ENCODE measurements around the gene PRAC2. TPM values are rescaled to one million over a fixed set of nuclear protein-coding genes. Genes with fewer than 3 reads are reported as not detected.

Gene PRAC2
- total and polyA plus RNA-seq, 2 of the 8 experiments (the other 6 are each of a cell fraction or from before 2014, with no cell fraction given): not detected

DNA sequence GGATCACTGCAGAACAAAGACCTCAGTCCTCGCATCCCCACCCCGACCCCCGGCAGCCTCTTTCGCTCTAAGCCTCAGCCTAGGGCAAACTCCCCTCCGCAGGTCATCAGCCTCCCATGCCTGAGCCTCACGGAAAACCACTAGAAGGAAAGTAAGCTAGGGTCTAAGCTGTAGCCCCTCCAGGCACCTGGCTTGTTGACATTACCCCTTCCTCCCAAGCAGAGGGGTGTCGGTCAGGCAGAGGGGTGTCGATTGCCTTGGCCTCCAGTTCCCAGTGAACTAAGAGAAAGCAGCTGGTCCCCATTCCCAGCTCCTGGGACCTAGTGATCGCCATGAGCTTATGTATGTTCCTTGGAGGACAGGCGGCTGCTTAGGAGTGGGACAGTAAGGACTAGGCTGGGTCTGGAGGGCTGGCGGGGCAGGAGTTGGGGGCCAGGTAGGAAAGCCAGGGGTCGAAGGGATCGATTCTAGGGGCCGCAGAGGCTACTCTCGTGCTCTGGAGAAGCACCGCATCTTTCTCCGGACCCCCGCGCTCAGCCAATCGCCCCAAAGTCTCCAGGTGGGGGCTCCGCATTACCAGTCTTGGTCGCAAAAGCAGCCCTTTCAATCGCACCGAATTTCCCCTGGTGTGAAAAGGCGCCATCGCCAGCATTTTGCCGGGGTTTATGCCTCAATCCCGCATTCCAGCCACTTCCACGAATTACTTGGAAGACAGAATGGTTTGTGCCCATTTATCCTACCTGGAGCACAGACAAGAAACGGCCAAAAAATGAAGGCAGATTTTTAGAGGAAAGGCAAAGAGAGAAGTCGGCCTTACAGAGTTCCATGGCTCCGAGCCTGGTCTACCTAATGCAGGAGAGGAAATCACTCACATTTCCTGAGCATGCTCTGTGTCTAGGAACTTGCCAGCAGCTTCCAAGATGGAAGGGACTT, 26.9 kb downstream of the PRAC2 start:
- Histone ChIP-seq H2BK12ac (ENCODE audit: low read depth, low read length) (0 out of 2 replicates have a peak overlapping the region, but pooled peaks have one; percentile 75), H3K14ac (ENCODE audit: insufficient read length) (no peak overlapping the region), H3K4ac (replicated peaks; ENCODE audit: insufficient read length, low read depth, low read length) (no peak overlapping the region), H4K20me1 (replicated peaks in 1 of 2; ENCODE audit: control insufficient read depth in 1 of 2, insufficient read depth in 2 of 2, low read length in 2 of 2) (peaks cover 23 to 40% of the 10 kb centered on the region in 2 experiments), H2AFZ (ENCODE audit: low read length) (no peak overlapping the region), H3K4me2 (ENCODE audit: insufficient read depth in 1 of 2, low read depth in 2 of 2, low read length in 2 of 2) (no peak overlapping the region), H3K36me3 (ENCODE audit: control insufficient read depth in 2 of 4, insufficient read depth in 4 of 4, low read length in 3 of 4) (peaks cover 0 to 5% (median 0%) of the 10 kb centered on the region in 4 experiments; a peak in 1 of 8 replicates), H4K8ac (ENCODE audit: extremely low read depth, insufficient read depth, low read length) (no peak overlapping the region; the same call in 1 of the 2 replicates), H3K23ac (ENCODE audit: insufficient read length) (no peak overlapping the region), H3K23me2 (ENCODE audit: low read depth, low read length) (peaks cover 2% of the 10 kb centered on the region; the same call in 1 of the 2 replicates), H3K9me3 (ENCODE audit: insufficient read depth in 2 of 2, low read depth in 1 of 2, low read length in 1 of 2) (no peaks in the 10 kb centered on the region), H2AK5ac (ENCODE audit: low read depth, low read length) (peak overlapping the region; percentile 65; the same call in 1 of the 2 replicates), H3K56ac (replicated peaks; ENCODE audit: insufficient read length, low read depth, low read length) (no peak overlapping the region), H2BK15ac (ENCODE audit: low read length) (peak overlapping the region; percentile 46; the same call in 1 of the 2 replicates), H3K79me1 (ENCODE audit: low read depth, low read length) (no peaks in the 10 kb centered on the region), H4K91ac (replicated peaks; ENCODE audit: insufficient read length, low read length) (no peak overlapping the region), H3K18ac (ENCODE audit: extremely low read depth, low read length) (no peak overlapping the region), H3K27ac (ENCODE audit: low read depth, low read length) (no peak overlapping the region), H3K9ac (replicated peaks in 1 of 4; ENCODE audit: extremely low read depth in 1 of 4, low read depth in 3 of 4, low read length in 3 of 4) (no peak overlapping the region), H2BK5ac (ENCODE audit: low read depth, low read length) (no peak overlapping the region), H3K79me2 (ENCODE audit: control insufficient read depth in 1 of 2, insufficient read depth in 2 of 2, low read length in 2 of 2) (no peaks in the 10 kb centered on the region), H3K27me3 (replicated peaks in 1 of 4; ENCODE audit: control insufficient read depth in 3 of 4, extremely low read depth in 1 of 4, insufficient read depth in 3 of 4, low read length in 3 of 4) (peaks cover 93 to 100% (median 99%) of the 10 kb centered on the region in 4 experiments), H2BK20ac (ENCODE audit: low read length) (peak overlapping the region; percentile 61; the same call in 1 of the 2 replicates), H2BK120ac (replicated peaks; ENCODE audit: low read depth, low read length) (no peak overlapping the region), H4K5ac (ENCODE audit: insufficient read length, low read depth, low read length) (no peak overlapping the region), H3K4me3 (ENCODE audit: extremely low read depth in 1 of 4, insufficient read depth in 2 of 4, low read depth in 3 of 4, low read length in 4 of 4) (no peak overlapping the region), H3K4me1 (replicated peaks in 1 of 4; ENCODE audit: control insufficient read depth in 3 of 4, insufficient read depth in 4 of 4, low read length in 3 of 4) (peaks cover 3 to 13% (median 6%) of the 10 kb centered on the region in 4 experiments)
- no peak for DNase-seq (ENCODE audit: low read depth in 1 of 2, low spot score in 2 of 2)
- ChIA-PET CTCF (ENCODE audit: partially characterized antibody) (interaction anchor here (0.8 to 3.8 kb wide), 12 partner anchors 10 to 129 kb away, joined by 3 to 34 read pairs (median 5); partner anchors contain the start of gene PRAC2), POLR2A (ENCODE audit: partially characterized antibody) (no interaction called here)
- peak; percentile 96 for TF ChIP-seq RNF2 (IDR thresholded peaks at IDR 0.05; ENCODE audit: borderline replicate concordance, low read depth, low read length, missing control alignments, poor library complexity, severe bottlenecking)
- peak; percentile 98 for TF ChIP-seq SUZ12 (IDR thresholded peaks at IDR 0.05; ENCODE audit: low read length)
- peak; percentile 99 for TF ChIP-seq EZH2 (IDR thresholded peaks at IDR 0.05; ENCODE audit: low read depth, low read length, severe bottlenecking)
- no peak for TF ChIP-seq RAD21 (IDR thresholded peaks at IDR 0.05 in 1 of 2, conservative IDR thresholded peaks at IDR 0.05 in 1 of 2; ENCODE audit: low read depth in 2 of 2, low read length in 2 of 2)
- WGBS, 2 experiments (ENCODE audit: extremely low coverage in 1 of 2, insufficient coverage in 1 of 2, insufficient read length in 1 of 2, insufficient replicate concordance in 2 of 2, low coverage in 1 of 2, low lambda C conversion rate in 2 of 2, missing lambda C conversion rate in 1 of 2): 14% methylated on average over 27 of the region's 32 CpGs; no CpG with 5 or more reads in 1 of the 2 experiments
- FAIRE-seq: no peak

Data from H1 (cell line).